Uterus (tissue), 4 donors: ENCODE data around the gene ATG5. TPM values are rescaled to one million over a fixed set of nuclear protein-coding genes. Genes with fewer than 3 reads are reported as not detected.

Source experiments
- DNase-seq, 2 donors: peaks; one replicate each; pipeline ENCODE4 v3.0.0-alpha.2; 2019 to 2020
- H3K27ac ChIP-seq, 2 donors: fragments of 200-600 bp; sonication (generic); 1 replicate in 1 of 2; 2 replicates in 1 of 2; pipeline ENCODE4 v1.5.1; 2016 to 2018
- H3K27me3 ChIP-seq, 2 donors: fragments of 200-600 bp; sonication (generic); one replicate each; pipeline ENCODE4 v1.5.1; 2018 to 2019; ENCODE audit warnings: control low read depth in 1 of 2
- H3K36me3 ChIP-seq, 2 donors: fragments of 200-600 bp; sonication (generic); one replicate each; pipeline ENCODE4 v1.5.1; 2019; ENCODE audit warnings: control low read depth in 1 of 2
- H3K4me1 ChIP-seq, 2 donors: fragments of 200-600 bp; sonication (generic); one replicate each; pipeline ENCODE4 v1.5.1; 2018 to 2019; ENCODE audit warnings: control low read depth in 1 of 2
- H3K4me3 ChIP-seq, 2 donors: fragments of 200-600 bp; sonication (generic); 1 replicate in 1 of 2; 2 replicates in 1 of 2; pipeline ENCODE4 v1.5.1; 2018 to 2019; ENCODE audit warnings: mild to moderate bottlenecking in 1 of 2
- H3K9me3 ChIP-seq, 2 donors: fragments of 200-600 bp; sonication (generic); one replicate each; pipeline ENCODE4 v1.5.1; 2019; ENCODE audit warnings: control low read depth in 1 of 2
- POLR2A ChIP-seq, 2 donors: fragments of 450-650 bp; IDR thresholded peaks; one replicate each; pipeline ENCODE4 v1.6.1; 2016; ENCODE audit warnings: antibody characterized with exemption in 2 of 2, mild to moderate bottlenecking in 1 of 2, moderate library complexity in 1 of 2
- intact Hi-C: fragments of 100-400 bp; cut with DNase I; formaldehyde crosslinking; loops from one replicate; pipeline ENCODE4 v1.15.1; 2023; ENCODE audit warnings: low total_unique reads
- total RNA-seq, 4 donors: library from RNA; depleted of rRNA in 3 of 4; stranded (reverse); fragments of >200 nt in 3 of 4; gene quantifications; one replicate each; pipeline versions ENCODE4 v1.1.0 to v1.2.4, GENCODE V29; 2014 to 2023
- TF ChIP-seq, protein P1 (sequence below), 4 experiments: fragments of 200-600 bp in 2 of 4; fragments of 450-650 bp in 2 of 4; sonication (generic) in 2 of 4; IDR thresholded peaks; one replicate each; pipeline ENCODE4 v1.5.1; 2016 to 2019; ENCODE audit warnings: antibody characterized with exemption in 4 of 4, mild to moderate bottlenecking in 2 of 4, moderate library complexity in 1 of 4
- donor health status: DM: yes; HTN: yes; CAD: no.

The ATG5 gene
- total RNA-seq, 4 donors from 2014 or later: 40.0 to 87.9 (median 63.3) TPM

DNA sequence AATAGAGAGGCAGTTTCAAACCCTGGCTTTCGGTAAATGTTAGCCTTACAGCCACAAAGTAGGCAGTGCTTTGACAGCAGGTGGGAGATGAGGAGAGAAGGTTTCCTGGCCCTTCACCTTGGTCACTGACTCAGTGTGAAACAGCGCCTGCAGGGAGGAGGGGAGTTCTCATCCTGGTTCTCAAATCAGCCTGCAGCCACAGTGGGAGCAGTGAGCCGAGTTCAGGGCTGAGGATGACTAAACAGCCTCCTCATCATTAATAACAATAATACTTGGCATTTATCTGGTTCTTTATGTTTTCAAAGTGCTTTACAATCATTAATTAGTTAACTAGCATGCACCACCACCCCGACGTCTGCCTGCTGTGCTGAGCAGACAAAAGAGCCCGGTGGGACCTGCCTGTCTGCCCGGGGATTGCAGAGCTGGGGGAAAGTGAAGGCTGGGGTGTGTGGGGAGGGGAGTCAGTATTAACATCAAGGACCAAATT, 179.8 kb downstream of the ATG5 start:
- Histone ChIP-seq H3K27me3 (no peaks in the 10 kb centered on the region), H3K4me1 (no peaks in the 10 kb centered on the region), H3K36me3 (no peaks in the 10 kb centered on the region), H3K4me3 (no peak overlapping the region), H3K27ac (no peak overlapping the region), H3K9me3 (no peaks in the 10 kb centered on the region)
- intact Hi-C loops: no loop called here
- TF ChIP-seq POLR2A (IDR thresholded peaks at IDR 0.05): no peak
- TF ChIP-seq, protein P1, sequence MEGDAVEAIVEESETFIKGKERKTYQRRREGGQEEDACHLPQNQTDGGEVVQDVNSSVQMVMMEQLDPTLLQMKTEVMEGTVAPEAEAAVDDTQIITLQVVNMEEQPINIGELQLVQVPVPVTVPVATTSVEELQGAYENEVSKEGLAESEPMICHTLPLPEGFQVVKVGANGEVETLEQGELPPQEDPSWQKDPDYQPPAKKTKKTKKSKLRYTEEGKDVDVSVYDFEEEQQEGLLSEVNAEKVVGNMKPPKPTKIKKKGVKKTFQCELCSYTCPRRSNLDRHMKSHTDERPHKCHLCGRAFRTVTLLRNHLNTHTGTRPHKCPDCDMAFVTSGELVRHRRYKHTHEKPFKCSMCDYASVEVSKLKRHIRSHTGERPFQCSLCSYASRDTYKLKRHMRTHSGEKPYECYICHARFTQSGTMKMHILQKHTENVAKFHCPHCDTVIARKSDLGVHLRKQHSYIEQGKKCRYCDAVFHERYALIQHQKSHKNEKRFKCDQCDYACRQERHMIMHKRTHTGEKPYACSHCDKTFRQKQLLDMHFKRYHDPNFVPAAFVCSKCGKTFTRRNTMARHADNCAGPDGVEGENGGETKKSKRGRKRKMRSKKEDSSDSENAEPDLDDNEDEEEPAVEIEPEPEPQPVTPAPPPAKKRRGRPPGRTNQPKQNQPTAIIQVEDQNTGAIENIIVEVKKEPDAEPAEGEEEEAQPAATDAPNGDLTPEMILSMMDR (IDR thresholded peaks at IDR 0.05): no peak
- no peak for DNase-seq

DNA sequence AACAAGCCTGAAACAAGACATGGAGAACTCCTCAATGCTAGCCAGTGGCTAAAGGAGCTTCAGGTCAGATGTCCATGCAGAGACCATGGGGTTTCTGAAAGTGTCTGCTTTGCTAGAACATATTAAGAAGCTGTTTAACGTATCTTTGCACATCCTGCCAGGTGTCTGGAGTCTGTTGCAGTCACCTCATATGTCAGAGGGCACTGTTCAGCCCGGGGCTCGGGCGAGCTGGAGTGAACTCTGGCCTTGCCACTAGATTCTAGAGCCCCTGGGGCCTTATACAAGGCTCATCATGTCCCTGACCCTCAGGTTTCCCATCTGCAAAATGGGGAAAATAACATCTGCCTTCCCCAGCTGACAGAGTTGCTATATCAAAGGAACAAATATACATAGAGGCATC, 180.4 kb downstream of the ATG5 start:
- no peaks in the 10 kb centered on the region for H3K27me3 ChIP-seq
- H3K27ac ChIP-seq: no peak overlapping the region
- H3K36me3 ChIP-seq: no peaks in the 10 kb centered on the region
- no peaks in the 10 kb centered on the region for H3K4me1 ChIP-seq
- no peak for DNase-seq
- no peaks in the 10 kb centered on the region for H3K9me3 ChIP-seq
- no peak overlapping the region for H3K4me3 ChIP-seq
- intact Hi-C loops: no loop called here
- TF ChIP-seq, protein P1 (IDR thresholded peaks at IDR 0.05): no peak
- TF ChIP-seq POLR2A (IDR thresholded peaks at IDR 0.05): no peak

DNA sequence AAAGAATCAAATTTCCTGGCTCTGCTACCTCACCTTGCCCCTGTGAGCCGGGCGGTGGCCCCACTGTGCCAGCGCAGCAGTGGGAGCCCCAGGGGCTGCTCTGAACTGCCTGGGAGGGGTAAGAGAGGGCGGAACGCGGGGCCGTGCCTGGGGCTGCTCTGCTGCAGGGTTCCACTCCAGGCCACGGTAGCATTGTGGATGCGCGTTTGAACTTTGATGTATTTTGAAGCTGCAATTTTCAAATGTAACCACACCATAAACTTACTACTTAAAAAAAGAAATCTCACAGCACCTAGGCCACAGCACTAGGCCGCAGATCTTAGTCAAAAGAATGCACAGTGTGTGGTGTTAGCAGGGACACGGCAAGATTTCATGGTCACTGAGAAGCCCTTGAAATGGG, 181.9 kb downstream of the ATG5 start:
- no peak overlapping the region for H3K4me3 ChIP-seq
- H3K27ac ChIP-seq: no peak overlapping the region
- H3K27me3 ChIP-seq: no peaks in the 10 kb centered on the region
- H3K36me3 ChIP-seq: no peaks in the 10 kb centered on the region
- no peak for DNase-seq
- H3K9me3 ChIP-seq: no peaks in the 10 kb centered on the region
- no peak for TF ChIP-seq POLR2A (IDR thresholded peaks at IDR 0.05)
- TF ChIP-seq, protein P1 (IDR thresholded peaks at IDR 0.05): no peak
- intact Hi-C loops: no loop called here
- H3K4me1 ChIP-seq: no peaks in the 10 kb centered on the region

DNA sequence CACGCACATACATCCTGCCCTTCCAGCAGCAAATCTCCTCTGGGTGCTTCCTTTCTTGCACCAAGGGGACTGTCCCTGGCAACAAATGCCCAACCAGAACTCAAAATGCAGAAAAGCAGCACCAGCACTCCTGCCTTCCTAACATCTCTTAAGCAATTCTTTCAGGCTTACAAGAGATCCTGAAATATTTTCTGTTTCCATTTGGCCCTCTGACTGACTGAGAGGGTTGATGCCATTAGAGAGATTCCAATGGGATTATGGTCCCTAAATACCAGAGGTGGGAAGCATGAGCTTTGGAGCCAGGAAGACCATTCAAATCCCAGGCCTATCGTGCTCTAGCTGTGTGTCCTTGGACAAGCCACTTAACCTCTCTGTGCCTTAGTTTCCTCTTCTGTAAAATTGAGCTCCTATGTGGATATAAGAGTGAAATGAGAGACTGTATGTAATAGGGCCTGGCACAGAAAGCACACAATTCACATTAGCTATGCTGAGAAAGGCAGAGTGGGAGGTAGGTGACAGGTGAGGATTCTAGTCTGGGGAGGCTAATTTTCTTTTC, 182.6 kb downstream of the ATG5 start:
- H3K27ac ChIP-seq: no peak overlapping the region
- DNase-seq: no peak
- H3K9me3 ChIP-seq: no peaks in the 10 kb centered on the region
- H3K4me3 ChIP-seq: no peak overlapping the region
- no peaks in the 10 kb centered on the region for H3K4me1 ChIP-seq
- H3K27me3 ChIP-seq: no peaks in the 10 kb centered on the region
- no peaks in the 10 kb centered on the region for H3K36me3 ChIP-seq
- no peak for TF ChIP-seq POLR2A (IDR thresholded peaks at IDR 0.05)
- intact Hi-C loops: no loop called here

DNA sequence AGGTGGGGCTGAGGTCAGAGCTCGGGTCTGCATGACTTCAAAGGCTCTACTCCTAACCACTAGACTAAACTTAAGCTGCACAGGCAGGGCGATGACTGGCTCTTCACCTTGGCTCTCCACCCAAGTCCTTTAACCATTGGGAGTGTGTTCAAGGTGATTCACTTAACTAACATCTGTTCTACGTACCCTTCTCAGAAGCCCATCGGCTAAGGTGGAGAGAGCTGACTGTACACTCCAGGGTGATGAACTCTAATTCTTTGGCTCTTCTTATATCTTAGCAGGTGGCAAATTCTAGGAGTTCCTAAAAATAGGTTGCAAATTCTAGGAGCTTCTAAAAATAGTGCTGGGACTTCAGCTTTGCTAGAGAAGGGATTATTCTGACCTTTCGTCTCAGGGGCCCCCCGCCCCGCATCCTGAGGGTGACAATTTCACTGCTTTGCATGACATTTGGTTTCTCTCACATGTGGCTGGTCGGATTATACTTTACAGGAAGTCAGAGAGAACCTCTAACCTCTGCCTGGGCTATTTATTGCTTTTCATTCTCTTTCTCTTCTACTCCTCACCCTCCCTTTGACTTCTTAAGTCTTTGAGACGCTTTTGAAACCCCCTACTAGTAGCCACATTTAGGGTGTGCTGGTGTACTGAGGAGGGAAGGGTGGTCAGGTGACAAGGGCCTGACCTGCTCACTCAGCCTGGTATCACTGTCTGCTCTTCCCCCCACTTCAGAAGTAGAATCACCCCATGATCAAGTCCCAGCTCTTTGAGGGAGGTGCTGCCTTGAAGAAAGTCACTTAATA, 183.9 kb downstream of the ATG5 start:
- intact Hi-C loops: no loop called here
- no peak for TF ChIP-seq POLR2A (IDR thresholded peaks at IDR 0.05)
- TF ChIP-seq, protein P1 (IDR thresholded peaks at IDR 0.05): no peak
- DNase-seq: no peak
- H3K27ac ChIP-seq: no peak overlapping the region
- H3K4me1 ChIP-seq: no peaks in the 10 kb centered on the region
- no peak overlapping the region for H3K4me3 ChIP-seq
- H3K9me3 ChIP-seq: no peaks in the 10 kb centered on the region
- no peaks in the 10 kb centered on the region for H3K36me3 ChIP-seq
- H3K27me3 ChIP-seq: no peaks in the 10 kb centered on the region
